WI38 (cell line): ENCODE results near the gene MYL12A.
"Not testable (repeated sequence)": the region's sequence is repeated elsewhere in the genome, so short reads cannot be mapped to it uniquely, and the experiment has no call there.

Experiments
- H3K4me3 ChIP-seq: 2 replicates; pipeline ENCODE4 v1.5.1; 2011; ENCODE audit warnings: low read depth, mild to moderate bottlenecking, control low read depth, low read length
- CTCF ChIP-seq: IDR thresholded peaks from 2 replicates; pipeline ENCODE4 v1.5.1; 2012; ENCODE audit warnings: low read depth, mild to moderate bottlenecking, control low read depth, low read length

MYL12A gene

DNA sequence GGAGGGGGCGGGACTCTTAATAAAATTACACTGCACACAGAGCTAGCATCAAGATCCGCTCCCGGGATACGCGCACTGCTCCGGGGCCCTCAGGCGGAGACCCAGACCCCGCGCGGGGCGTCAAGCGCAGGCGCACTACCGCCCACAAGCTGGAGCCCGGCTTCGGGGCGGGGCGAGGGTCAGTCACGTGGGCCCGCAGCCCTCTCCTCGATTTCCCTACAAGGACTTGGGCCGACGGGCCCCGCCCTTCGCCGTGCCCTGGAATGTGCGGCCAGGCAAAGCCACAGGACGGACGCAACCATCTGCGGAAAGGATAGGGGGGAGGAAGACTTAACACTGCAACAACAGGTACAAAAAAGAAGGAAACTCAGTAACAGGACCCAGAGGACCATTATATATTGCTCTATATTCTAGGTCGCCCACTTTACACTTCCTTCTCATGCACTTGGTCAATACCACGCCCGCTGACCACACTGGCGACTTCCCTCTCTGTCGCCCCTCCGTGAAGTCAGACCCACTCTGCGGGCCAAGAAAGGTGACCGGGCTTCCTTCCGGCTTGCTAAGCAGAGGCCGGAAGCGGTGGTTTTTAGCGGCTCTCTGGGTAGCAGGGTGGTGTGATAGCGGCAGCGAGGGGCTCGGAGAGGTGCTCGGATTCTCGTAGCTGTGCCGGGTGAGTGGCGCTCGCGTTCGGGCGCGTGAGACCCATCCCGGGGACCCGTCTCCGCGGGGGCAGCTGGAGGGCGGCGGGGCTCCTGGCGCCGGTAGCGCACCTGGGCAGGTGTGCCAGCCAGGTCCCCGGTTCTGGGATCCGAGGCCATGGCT is at the start of gene MYL12A:
MYL12A (plus strand) TSS at position 562 of the 822 bp plus-strand sequence. CDS start 5,447 bp downstream, outside the sequence.
- no peak for TF ChIP-seq CTCF
- peak within 1 kb of the TSS; percentile 96 for H3K4me3 ChIP-seq

GRCh38 chr18:3198260-3198860 is 49.2 kb upstream of the MYL12A start:
- H3K4me3 ChIP-seq, result not testable (repeated sequence)

DNA sequence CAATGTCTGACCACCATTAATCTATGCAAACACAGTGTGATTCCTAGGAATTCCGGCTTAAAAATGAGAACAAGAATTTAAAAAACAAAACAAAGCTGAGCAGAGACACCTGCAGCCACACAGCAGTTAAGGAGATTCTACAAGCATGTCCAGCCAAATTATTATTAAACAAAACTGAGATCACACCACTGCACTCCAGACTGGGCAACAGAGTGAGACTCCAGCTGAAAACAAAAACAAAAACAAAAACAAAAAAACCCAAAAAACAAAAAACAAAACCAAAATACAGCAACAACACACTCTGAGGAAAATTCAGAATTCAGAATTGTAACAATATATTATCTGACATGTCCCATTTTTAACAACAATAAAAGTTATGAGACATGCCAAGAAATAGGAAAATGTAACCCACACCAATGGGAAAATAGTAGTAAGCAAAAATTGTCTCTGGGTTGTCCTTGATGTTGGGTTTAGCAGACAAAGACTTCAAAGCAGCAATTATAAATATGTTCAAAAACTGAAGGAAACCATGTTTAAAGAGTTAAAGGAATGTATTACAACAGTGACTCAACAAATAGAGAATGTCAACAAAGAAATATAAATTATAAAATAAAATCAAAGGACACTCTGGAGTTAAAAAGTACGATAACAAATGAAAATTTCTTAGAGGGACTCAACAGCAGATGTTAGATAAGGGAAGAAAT is 47.5 kb upstream of the MYL12A start:
- H3K4me3 ChIP-seq, result no peak overlapping the region
- no peak for TF ChIP-seq CTCF

DNA sequence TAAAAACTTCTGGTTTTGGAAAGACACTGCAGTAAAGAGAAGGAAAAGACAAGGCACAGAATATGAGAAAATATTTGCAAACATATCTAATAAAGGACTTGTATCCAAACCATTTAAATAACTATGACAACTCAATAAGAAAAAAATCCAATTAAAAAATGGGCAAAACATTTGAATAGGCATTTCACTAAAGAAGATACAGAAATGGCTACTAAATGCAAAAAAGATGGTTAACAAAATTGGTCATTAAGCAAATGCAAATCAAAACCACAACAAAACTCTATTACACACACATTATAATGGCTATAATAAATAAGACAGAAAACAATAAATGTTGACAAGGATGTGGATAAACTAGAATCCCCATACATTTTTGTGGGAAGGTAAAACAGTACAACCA is 42.4 kb upstream of the MYL12A start:
- no peak overlapping the region for H3K4me3 ChIP-seq
- no peak for TF ChIP-seq CTCF

- TF ChIP-seq CTCF, result no peak
- H3K4me3 ChIP-seq, result no peak overlapping the region
Measured at GRCh38 chr18:3207565-3207964, 40.0 kb upstream of the MYL12A start.

GRCh38 chr18:3209859-3210569 is 37.6 kb upstream of the MYL12A start:
- no peak overlapping the region for H3K4me3 ChIP-seq
- TF ChIP-seq CTCF, result no peak

GRCh38 chr18:3211236-3211992 is 36.2 kb upstream of the MYL12A start:
- no peak for TF ChIP-seq CTCF
- H3K4me3 ChIP-seq, result no peak overlapping the region
